ENCODE results near the gene TBC1D14. TPM values are rescaled to one million over a fixed set of nuclear protein-coding genes. Genes with fewer than 3 reads are reported as not detected.
"Not testable (repeated sequence)": the region's sequence is repeated elsewhere in the genome, so short reads cannot be mapped to it uniquely, and the experiment has no call there.

TBC1D14 gene
- total RNA-seq, 4 donors from 2014 or later: 36.0 to 56.2 (median 41.4) TPM

GRCh38 chr4:6909970-6910339 lies 329 bp downstream of the TBC1D14 start:
- Histone ChIP-seq H3K27ac (peak overlapping the region; percentile 93 to 100 (median 98)), H3K4me1 (peaks cover 38 to 42% of the 10 kb centered on the region in 2 donors), H3K36me3 (no peaks in the 10 kb centered on the region), H3K27me3 (no peaks in the 10 kb centered on the region), H3K4me3 (peak overlapping the region; percentile 70 to 100 (median 78)), H3K9me3 (no peaks in the 10 kb centered on the region)
- DNase-seq: no peak
- in situ Hi-C loops (cut with MboI; ENCODE audit: low sequenced_read_pairs in 4 of 4) (loop anchor here (5.0 to 25.0 kb wide), 4 partner anchors 75 to 165 kb away; partner anchors contain the start of gene GRPEL1 (in 1 of the 4)), intact Hi-C loops (cut with DNase I; ENCODE audit: low total_unique reads) (loop anchor here (1.0 to 5.0 kb wide), 5 partner anchors 57 to 270 kb away; partner anchors contain the start of genes GRPEL1, MRFAP1 and TADA2B)
- no peak for TF ChIP-seq CTCF (IDR thresholded peaks at IDR 0.05 in 4 of 5, conservative IDR thresholded peaks at IDR 0.05 in 1 of 5)
- TF ChIP-seq POLR2A (IDR thresholded peaks at IDR 0.05): no peak
- ATAC-seq: peak; percentile 22 to 40

- in situ Hi-C loops (cut with MboI; ENCODE audit: low sequenced_read_pairs in 4 of 4) (loop anchor here in 2 of 4 donors (10.0 to 25.0 kb wide), 2 partner anchors 74 to 152 kb away; partner anchors contain the start of gene GRPEL1 (in 1 of the 2)), intact Hi-C loops (cut with DNase I; ENCODE audit: low total_unique reads) (loop anchor here (5.0 kb wide), 1 partner anchor 57 kb away; no protein-coding TSS in a partner anchor)
- no peaks in the 10 kb centered on the region for H3K27me3 ChIP-seq
- H3K36me3 ChIP-seq: no peaks in the 10 kb centered on the region
- DNase-seq (no peak), ATAC-seq (peak; percentile 4 to 18)
- H3K9me3 ChIP-seq: no peaks in the 10 kb centered on the region
- H3K27ac ChIP-seq: peak overlapping the region; percentile 75 to 100 (median 96)
- H3K4me3 ChIP-seq: peak overlapping the region; percentile 70 to 100 (median 78)
- TF ChIP-seq CTCF (IDR thresholded peaks at IDR 0.05 in 4 of 5, conservative IDR thresholded peaks at IDR 0.05 in 1 of 5) (peak in 2 of 5 experiments; percentile 20 to 23), POLR2A (IDR thresholded peaks at IDR 0.05) (peak in 1 of 2 donors; percentile 6)
- peaks cover 38 to 42% of the 10 kb centered on the region in 2 donors for H3K4me1 ChIP-seq
Measured at GRCh38 chr4:6910340-6910959, 824 bp downstream of the TBC1D14 start.

- Histone ChIP-seq H3K27ac (peak overlapping the region; percentile 75 to 100 (median 96)), H3K27me3 (no peaks in the 10 kb centered on the region), H3K36me3 (no peaks in the 10 kb centered on the region), H3K4me3 (peak overlapping the region; percentile 70 to 100 (median 78)), H3K9me3 (no peaks in the 10 kb centered on the region), H3K4me1 (peaks cover 41 to 45% of the 10 kb centered on the region in 2 donors)
- no peak for DNase-seq
- intact Hi-C loops (cut with DNase I; ENCODE audit: low total_unique reads): loop anchor here (5.0 kb wide), 1 partner anchor 56 kb away; no protein-coding TSS in a partner anchor
- no peak for ATAC-seq
- in situ Hi-C loops (cut with MboI; ENCODE audit: low sequenced_read_pairs in 4 of 4): loop anchor here in 2 of 4 donors (10.0 to 25.0 kb wide), 2 partner anchors 74 to 151 kb away; partner anchors contain the start of gene GRPEL1 (in 1 of the 2)
- TF ChIP-seq CTCF (IDR thresholded peaks at IDR 0.05 in 4 of 5, conservative IDR thresholded peaks at IDR 0.05 in 1 of 5) (no peak), POLR2A (IDR thresholded peaks at IDR 0.05) (peak in 1 of 2 donors; percentile 0)
Measured at GRCh38 chr4:6910960-6911874, 1.6 kb downstream of the TBC1D14 start.

- in situ Hi-C loops (cut with MboI; ENCODE audit: low sequenced_read_pairs in 4 of 4) (loop anchor here in 2 of 4 donors (10.0 to 25.0 kb wide), 2 partner anchors 73 to 150 kb away; partner anchors contain the start of gene GRPEL1 (in 1 of the 2)), intact Hi-C loops (cut with DNase I; ENCODE audit: low total_unique reads) (loop anchor here (5.0 kb wide), 1 partner anchor 55 kb away; no protein-coding TSS in a partner anchor)
- H3K27me3 ChIP-seq, H3K36me3 ChIP-seq, H3K4me3 ChIP-seq, DNase-seq, ATAC-seq, H3K9me3 ChIP-seq: not testable (repeated sequence)
- H3K4me1 ChIP-seq: peaks cover 48 to 52% of the 10 kb centered on the region in 2 donors
- peak overlapping the region; percentile 75 to 100 (median 96) for H3K27ac ChIP-seq
Measured at GRCh38 chr4:6911917-6912316, 2.3 kb downstream of the TBC1D14 start.

Measured in gastrocnemius medialis (tissue), 4 donors.